ENCODE measurements around the gene SSTR5.

Gene SSTR5

GRCh38 chr16:1042049-1042744 is 30.4 kb upstream of the SSTR5 start:
- no peaks in the 10 kb centered on the region for H3K27me3 ChIP-seq (ENCODE audit: insufficient read depth, insufficient read length)
- no peak for TF ChIP-seq YY1 (IDR thresholded peaks at IDR 0.05; ENCODE audit: insufficient read depth, insufficient read length)
- no peak for TF ChIP-seq SUZ12 (IDR thresholded peaks at IDR 0.05; ENCODE audit: extremely low read depth, insufficient read depth, insufficient read length)
- TF ChIP-seq ZNF274 (IDR thresholded peaks at IDR 0.05; ENCODE audit: low read depth, low read length): no peak
- DNase-seq (ENCODE audit: low read depth, low spot score): no peak

GRCh38 chr16:1042866-1043265 is 29.7 kb upstream of the SSTR5 start:
- Histone ChIP-seq H3K36me3 (ENCODE audit: insufficient read depth, insufficient read length, low read length) (no peaks in the 10 kb centered on the region), H3K4me3 (ENCODE audit: insufficient read length, low read depth) (no peak overlapping the region), H3K4me1 (ENCODE audit: insufficient read depth, insufficient read length) (peaks cover 12% of the 10 kb centered on the region), H3K9ac (ENCODE audit: insufficient read length, low read depth) (no peak overlapping the region), H3K27me3 (ENCODE audit: insufficient read depth, insufficient read length) (no peaks in the 10 kb centered on the region), H3K9me3 (ENCODE audit: insufficient read depth, low read length) (peaks cover 15% of the 10 kb centered on the region; the same call in 1 of the 2 replicates)
- TF ChIP-seq YY1 (IDR thresholded peaks at IDR 0.05; ENCODE audit: insufficient read depth, insufficient read length): no peak
- TF ChIP-seq ZNF274 (IDR thresholded peaks at IDR 0.05; ENCODE audit: low read depth, low read length): no peak
- TF ChIP-seq SUZ12 (IDR thresholded peaks at IDR 0.05; ENCODE audit: extremely low read depth, insufficient read depth, insufficient read length): no peak
- no peak for DNase-seq (ENCODE audit: low read depth, low spot score)

More at GRCh38 chr16:1042049-1042744, 30.4 kb upstream of the SSTR5 start:
- H3K9ac ChIP-seq (ENCODE audit: insufficient read length, low read depth): no peak overlapping the region
- no peaks in the 10 kb centered on the region for H3K36me3 ChIP-seq (ENCODE audit: insufficient read depth, insufficient read length, low read length)
- no peak overlapping the region for H3K4me3 ChIP-seq (ENCODE audit: insufficient read length, low read depth)
- H3K9me3 ChIP-seq (ENCODE audit: insufficient read depth, low read length): peaks cover 15% of the 10 kb centered on the region; the same call in 1 of the 2 replicates
- peaks cover 15% of the 10 kb centered on the region for H3K4me1 ChIP-seq (ENCODE audit: insufficient read depth, insufficient read length)

GRCh38 chr16:1043881-1044451 is 28.6 kb upstream of the SSTR5 start:
- no peak overlapping the region for H3K9ac ChIP-seq (ENCODE audit: insufficient read length, low read depth)
- TF ChIP-seq SUZ12 (IDR thresholded peaks at IDR 0.05; ENCODE audit: extremely low read depth, insufficient read depth, insufficient read length) (no peak), YY1 (IDR thresholded peaks at IDR 0.05; ENCODE audit: insufficient read depth, insufficient read length) (no peak), ZNF274 (IDR thresholded peaks at IDR 0.05; ENCODE audit: low read depth, low read length) (no peak)
- H3K27me3 ChIP-seq (ENCODE audit: insufficient read depth, insufficient read length): no peaks in the 10 kb centered on the region
- peaks cover 15% of the 10 kb centered on the region; the same call in 1 of the 2 replicates for H3K9me3 ChIP-seq (ENCODE audit: insufficient read depth, low read length)
- no peak for DNase-seq (ENCODE audit: low read depth, low spot score)
- H3K4me3 ChIP-seq (ENCODE audit: insufficient read length, low read depth): no peak overlapping the region
- no peaks in the 10 kb centered on the region for H3K36me3 ChIP-seq (ENCODE audit: insufficient read depth, insufficient read length, low read length)
- H3K4me1 ChIP-seq (ENCODE audit: insufficient read depth, insufficient read length): peaks cover 17% of the 10 kb centered on the region

- DNase-seq (ENCODE audit: low read depth, low spot score): no peak
- Histone ChIP-seq H3K9me3 (ENCODE audit: insufficient read depth, low read length) (peaks cover 15% of the 10 kb centered on the region; the same call in 1 of the 2 replicates), H3K4me3 (ENCODE audit: insufficient read length, low read depth) (no peak overlapping the region), H3K36me3 (ENCODE audit: insufficient read depth, insufficient read length, low read length) (no peaks in the 10 kb centered on the region), H3K4me1 (ENCODE audit: insufficient read depth, insufficient read length) (peaks cover 22% of the 10 kb centered on the region), H3K27me3 (ENCODE audit: insufficient read depth, insufficient read length) (no peaks in the 10 kb centered on the region), H3K9ac (ENCODE audit: insufficient read length, low read depth) (peak overlapping the region; percentile 58)
- TF ChIP-seq ZNF274 (IDR thresholded peaks at IDR 0.05; ENCODE audit: low read depth, low read length): no peak
- TF ChIP-seq YY1 (IDR thresholded peaks at IDR 0.05; ENCODE audit: insufficient read depth, insufficient read length): no peak
- TF ChIP-seq SUZ12 (IDR thresholded peaks at IDR 0.05; ENCODE audit: extremely low read depth, insufficient read depth, insufficient read length): no peak
Measured at GRCh38 chr16:1044460-1045309, 27.9 kb upstream of the SSTR5 start.

- H3K27me3 ChIP-seq (ENCODE audit: insufficient read depth, insufficient read length): no peaks in the 10 kb centered on the region
- no peaks in the 10 kb centered on the region for H3K36me3 ChIP-seq (ENCODE audit: insufficient read depth, insufficient read length, low read length)
- no peak for DNase-seq (ENCODE audit: low read depth, low spot score)
Measured at GRCh38 chr16:1045310-1045992, 27.1 kb upstream of the SSTR5 start.

GRCh38 chr16:1045993-1046911 is 26.3 kb upstream of the SSTR5 start:
- Histone ChIP-seq H3K9me3 (ENCODE audit: insufficient read depth, low read length) (peaks cover 15% of the 10 kb centered on the region; the same call in 1 of the 2 replicates), H3K4me1 (ENCODE audit: insufficient read depth, insufficient read length) (peaks cover 24% of the 10 kb centered on the region), H3K27me3 (ENCODE audit: insufficient read depth, insufficient read length) (no peaks in the 10 kb centered on the region), H3K4me3 (ENCODE audit: insufficient read length, low read depth) (no peak overlapping the region), H3K36me3 (ENCODE audit: insufficient read depth, insufficient read length, low read length) (no peaks in the 10 kb centered on the region), H3K9ac (ENCODE audit: insufficient read length, low read depth) (peak overlapping the region; percentile 8)
- DNase-seq (ENCODE audit: low read depth, low spot score): no peak
- TF ChIP-seq YY1 (IDR thresholded peaks at IDR 0.05; ENCODE audit: insufficient read depth, insufficient read length) (no peak), ZNF274 (IDR thresholded peaks at IDR 0.05; ENCODE audit: low read depth, low read length) (no peak), SUZ12 (IDR thresholded peaks at IDR 0.05; ENCODE audit: extremely low read depth, insufficient read depth, insufficient read length) (no peak)

More at GRCh38 chr16:1045310-1045992, 27.1 kb upstream of the SSTR5 start:
- TF ChIP-seq YY1 (IDR thresholded peaks at IDR 0.05; ENCODE audit: insufficient read depth, insufficient read length) (no peak), ZNF274 (IDR thresholded peaks at IDR 0.05; ENCODE audit: low read depth, low read length) (no peak), SUZ12 (IDR thresholded peaks at IDR 0.05; ENCODE audit: extremely low read depth, insufficient read depth, insufficient read length) (no peak)
- H3K4me3 ChIP-seq (ENCODE audit: insufficient read length, low read depth): no peak overlapping the region
- peaks cover 24% of the 10 kb centered on the region for H3K4me1 ChIP-seq (ENCODE audit: insufficient read depth, insufficient read length)
- peak overlapping the region; percentile 58 for H3K9ac ChIP-seq (ENCODE audit: insufficient read length, low read depth)
- peaks cover 15% of the 10 kb centered on the region; the same call in 1 of the 2 replicates for H3K9me3 ChIP-seq (ENCODE audit: insufficient read depth, low read length)
